Gastrocnemius medialis (tissue), 4 donors: Measurements from ENCODE around the gene LPGAT1.

Experiments used
- CTCF ChIP-seq, 5 experiments: fragments of 450-650 bp in 3 of 5; fragments of 200-600 bp in 2 of 5; sonication (generic) in 2 of 5; IDR thresholded peaks in 4 of 5; conservative IDR thresholded peaks in 1 of 5; 1 replicate in 4 of 5; 2 replicates in 1 of 5; pipeline ENCODE4 v1.5.1; 2016 to 2019; ENCODE audit warnings: antibody characterized with exemption in 5 of 5, mild to moderate bottlenecking in 3 of 5, moderate library complexity in 3 of 5
- POLR2A ChIP-seq, 2 donors: fragments of 450-650 bp; IDR thresholded peaks; one replicate each; pipeline ENCODE4 v1.6.1; 2017; ENCODE audit warnings: antibody characterized with exemption in 2 of 2, mild to moderate bottlenecking in 2 of 2, moderate library complexity in 2 of 2

- TF ChIP-seq CTCF (IDR thresholded peaks at IDR 0.05 in 4 of 5, conservative IDR thresholded peaks at IDR 0.05 in 1 of 5) (no peak), POLR2A (IDR thresholded peaks at IDR 0.05) (no peak)
Observed at GRCh38 chr1:211748810-211749209, 81.8 kb downstream of the LPGAT1 start.
